Neural cell (in vitro differentiated cells): ENCODE results near the gene TEK.

Experiments
- EP300 ChIP-seq: fragments of 450-650 bp; conservative IDR thresholded peaks from 2 replicates; pipeline ENCODE4 v1.6.1; 2014; ENCODE audit warnings: antibody characterized with exemption, mild to moderate bottlenecking, moderate library complexity; ENCODE audit not compliant: poor library complexity, severe bottlenecking
- EZH2 ChIP-seq: fragments of 200-600, 300-800 bp; shearing (Covaris generic), sonication (generic); IDR thresholded peaks from 2 replicates; pipeline ENCODE4 v1.6.1; 2014; ENCODE audit warnings: antibody characterized with exemption, low read length, borderline replicate concordance, mild to moderate bottlenecking; ENCODE audit not compliant: insufficient read depth, poor library complexity, severe bottlenecking
- POLR2AphosphoS5 ChIP-seq: IDR thresholded peaks from 2 replicates; pipeline ENCODE4 v1.6.1; 2012
- RAD21 ChIP-seq: fragments of 450-650 bp; conservative IDR thresholded peaks from 2 replicates; pipeline ENCODE4 v1.6.1; 2014; ENCODE audit warnings: antibody characterized with exemption, mild to moderate bottlenecking, moderate library complexity
- TF ChIP-seq, protein P1 (sequence below): fragments of 450-650 bp; IDR thresholded peaks from 2 replicates; pipeline ENCODE4 v1.5.1; 2014; ENCODE audit warnings: antibody characterized with exemption, mild to moderate bottlenecking, moderate library complexity; ENCODE audit not compliant: poor library complexity, severe bottlenecking
- TF ChIP-seq, protein P2 (sequence below): IDR thresholded peaks from 2 replicates; pipeline ENCODE4 v1.6.1; 2012; ENCODE audit warnings: borderline replicate concordance

DNA sequence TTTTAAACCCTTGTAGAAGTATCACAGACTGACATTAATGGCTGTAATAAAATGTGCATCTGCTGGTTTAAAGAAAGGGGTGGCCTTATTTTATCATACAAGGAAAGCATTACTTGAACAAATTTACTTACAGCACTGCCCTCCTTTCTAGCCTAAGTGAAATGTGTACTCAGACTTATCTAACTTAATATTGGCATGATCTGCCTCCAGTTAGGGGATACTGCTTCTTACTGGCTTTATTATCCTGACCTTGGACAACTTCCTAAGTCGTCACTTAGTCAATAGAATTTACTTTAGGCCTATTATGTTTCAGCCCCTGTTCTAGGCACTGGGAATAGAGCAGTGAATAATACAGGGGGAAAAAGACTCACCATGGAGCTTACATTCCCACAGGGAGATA is 79.4 kb downstream of the TEK start:
- TF ChIP-seq, protein P1, sequence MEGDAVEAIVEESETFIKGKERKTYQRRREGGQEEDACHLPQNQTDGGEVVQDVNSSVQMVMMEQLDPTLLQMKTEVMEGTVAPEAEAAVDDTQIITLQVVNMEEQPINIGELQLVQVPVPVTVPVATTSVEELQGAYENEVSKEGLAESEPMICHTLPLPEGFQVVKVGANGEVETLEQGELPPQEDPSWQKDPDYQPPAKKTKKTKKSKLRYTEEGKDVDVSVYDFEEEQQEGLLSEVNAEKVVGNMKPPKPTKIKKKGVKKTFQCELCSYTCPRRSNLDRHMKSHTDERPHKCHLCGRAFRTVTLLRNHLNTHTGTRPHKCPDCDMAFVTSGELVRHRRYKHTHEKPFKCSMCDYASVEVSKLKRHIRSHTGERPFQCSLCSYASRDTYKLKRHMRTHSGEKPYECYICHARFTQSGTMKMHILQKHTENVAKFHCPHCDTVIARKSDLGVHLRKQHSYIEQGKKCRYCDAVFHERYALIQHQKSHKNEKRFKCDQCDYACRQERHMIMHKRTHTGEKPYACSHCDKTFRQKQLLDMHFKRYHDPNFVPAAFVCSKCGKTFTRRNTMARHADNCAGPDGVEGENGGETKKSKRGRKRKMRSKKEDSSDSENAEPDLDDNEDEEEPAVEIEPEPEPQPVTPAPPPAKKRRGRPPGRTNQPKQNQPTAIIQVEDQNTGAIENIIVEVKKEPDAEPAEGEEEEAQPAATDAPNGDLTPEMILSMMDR = no peak
- TF ChIP-seq EZH2 (no peak), EP300 (no peak), RAD21 (no peak), POLR2AphosphoS5 (no peak)
- TF ChIP-seq, protein P2, sequence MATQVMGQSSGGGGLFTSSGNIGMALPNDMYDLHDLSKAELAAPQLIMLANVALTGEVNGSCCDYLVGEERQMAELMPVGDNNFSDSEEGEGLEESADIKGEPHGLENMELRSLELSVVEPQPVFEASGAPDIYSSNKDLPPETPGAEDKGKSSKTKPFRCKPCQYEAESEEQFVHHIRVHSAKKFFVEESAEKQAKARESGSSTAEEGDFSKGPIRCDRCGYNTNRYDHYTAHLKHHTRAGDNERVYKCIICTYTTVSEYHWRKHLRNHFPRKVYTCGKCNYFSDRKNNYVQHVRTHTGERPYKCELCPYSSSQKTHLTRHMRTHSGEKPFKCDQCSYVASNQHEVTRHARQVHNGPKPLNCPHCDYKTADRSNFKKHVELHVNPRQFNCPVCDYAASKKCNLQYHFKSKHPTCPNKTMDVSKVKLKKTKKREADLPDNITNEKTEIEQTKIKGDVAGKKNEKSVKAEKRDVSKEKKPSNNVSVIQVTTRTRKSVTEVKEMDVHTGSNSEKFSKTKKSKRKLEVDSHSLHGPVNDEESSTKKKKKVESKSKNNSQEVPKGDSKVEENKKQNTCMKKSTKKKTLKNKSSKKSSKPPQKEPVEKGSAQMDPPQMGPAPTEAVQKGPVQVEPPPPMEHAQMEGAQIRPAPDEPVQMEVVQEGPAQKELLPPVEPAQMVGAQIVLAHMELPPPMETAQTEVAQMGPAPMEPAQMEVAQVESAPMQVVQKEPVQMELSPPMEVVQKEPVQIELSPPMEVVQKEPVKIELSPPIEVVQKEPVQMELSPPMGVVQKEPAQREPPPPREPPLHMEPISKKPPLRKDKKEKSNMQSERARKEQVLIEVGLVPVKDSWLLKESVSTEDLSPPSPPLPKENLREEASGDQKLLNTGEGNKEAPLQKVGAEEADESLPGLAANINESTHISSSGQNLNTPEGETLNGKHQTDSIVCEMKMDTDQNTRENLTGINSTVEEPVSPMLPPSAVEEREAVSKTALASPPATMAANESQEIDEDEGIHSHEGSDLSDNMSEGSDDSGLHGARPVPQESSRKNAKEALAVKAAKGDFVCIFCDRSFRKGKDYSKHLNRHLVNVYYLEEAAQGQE = no peak
